HG03025 (cell line): ENCODE measurements around the gene MAGI2.
"Not testable (repeated sequence)": the region's sequence is repeated elsewhere in the genome, so short reads cannot be mapped to it uniquely, and the experiment has no call there.

Experiments
- ATAC-seq: cut with Tn5 transposase; IDR thresholded peaks from one replicate; pipeline ENCODE4 v1.9.1; 2021; ENCODE audit warnings: mild to moderate bottlenecking, moderate library complexity; ENCODE audit not compliant: unreplicated experiment, low FRiP score

Gene MAGI2

GRCh38 chr7:78970440-78970916 is 483.0 kb downstream of the MAGI2 start:
- ATAC-seq: no peak

GRCh38 chr7:78968951-78969350 is 484.5 kb downstream of the MAGI2 start:
- no peak for ATAC-seq

GRCh38 chr7:78967561-78967960 is 485.9 kb downstream of the MAGI2 start:
- ATAC-seq: not testable (repeated sequence)

GRCh38 chr7:78967046-78967445 is 486.4 kb downstream of the MAGI2 start:
- ATAC-seq: no peak

GRCh38 chr7:78959477-78959876 is 494.0 kb downstream of the MAGI2 start:
- ATAC-seq: no peak

GRCh38 chr7:78955329-78955728 is 498.1 kb downstream of the MAGI2 start:
- ATAC-seq: no peak

- ATAC-seq: no peak
These were observed 499.6 kb downstream of the MAGI2 start for GRCh38 chr7:78953726-78954363.

- no peak for ATAC-seq
These were observed 500.4 kb downstream of the MAGI2 start for GRCh38 chr7:78953090-78953489.

GRCh38 chr7:78939669-78940068 is 513.8 kb downstream of the MAGI2 start:
- no peak for ATAC-seq

GRCh38 chr7:78924581-78924980 is 528.9 kb downstream of the MAGI2 start:
- ATAC-seq: no peak

GRCh38 chr7:78912781-78913180 is 540.7 kb downstream of the MAGI2 start:
- no peak for ATAC-seq

- ATAC-seq: no peak
These were observed 546.7 kb downstream of the MAGI2 start for GRCh38 chr7:78906735-78907134.

- no peak for ATAC-seq
These were observed 548.0 kb downstream of the MAGI2 start for GRCh38 chr7:78905436-78905835.

- no peak for ATAC-seq
These were observed 548.5 kb downstream of the MAGI2 start for GRCh38 chr7:78904983-78905382.

- ATAC-seq: no peak
These were observed 551.9 kb downstream of the MAGI2 start for GRCh38 chr7:78901566-78901965.

GRCh38 chr7:78900806-78901205 is 552.7 kb downstream of the MAGI2 start:
- no peak for ATAC-seq

GRCh38 chr7:78895393-78895792 is 558.1 kb downstream of the MAGI2 start:
- ATAC-seq: no peak

GRCh38 chr7:78879206-78879605 is 574.3 kb downstream of the MAGI2 start:
- ATAC-seq: no peak

- no peak for ATAC-seq
These were observed 580.4 kb downstream of the MAGI2 start for GRCh38 chr7:78873117-78873516.

- no peak for ATAC-seq
These were observed 589.1 kb downstream of the MAGI2 start for GRCh38 chr7:78864339-78864738.

- no peak for ATAC-seq
These were observed 590.2 kb downstream of the MAGI2 start for GRCh38 chr7:78863281-78863680.

- ATAC-seq: no peak
These were observed 591.0 kb downstream of the MAGI2 start for GRCh38 chr7:78862411-78862900.

- ATAC-seq: no peak
These were observed 600.5 kb downstream of the MAGI2 start for GRCh38 chr7:78852951-78853350.
